Measurements from ENCODE around the gene FBXL15. TPM values are rescaled to one million over a fixed set of nuclear protein-coding genes. Genes with fewer than 3 reads are reported as not detected.

FBXL15 gene
- total RNA-seq, 1 experiment from 2014 or later: 11.0 TPM

DNA sequence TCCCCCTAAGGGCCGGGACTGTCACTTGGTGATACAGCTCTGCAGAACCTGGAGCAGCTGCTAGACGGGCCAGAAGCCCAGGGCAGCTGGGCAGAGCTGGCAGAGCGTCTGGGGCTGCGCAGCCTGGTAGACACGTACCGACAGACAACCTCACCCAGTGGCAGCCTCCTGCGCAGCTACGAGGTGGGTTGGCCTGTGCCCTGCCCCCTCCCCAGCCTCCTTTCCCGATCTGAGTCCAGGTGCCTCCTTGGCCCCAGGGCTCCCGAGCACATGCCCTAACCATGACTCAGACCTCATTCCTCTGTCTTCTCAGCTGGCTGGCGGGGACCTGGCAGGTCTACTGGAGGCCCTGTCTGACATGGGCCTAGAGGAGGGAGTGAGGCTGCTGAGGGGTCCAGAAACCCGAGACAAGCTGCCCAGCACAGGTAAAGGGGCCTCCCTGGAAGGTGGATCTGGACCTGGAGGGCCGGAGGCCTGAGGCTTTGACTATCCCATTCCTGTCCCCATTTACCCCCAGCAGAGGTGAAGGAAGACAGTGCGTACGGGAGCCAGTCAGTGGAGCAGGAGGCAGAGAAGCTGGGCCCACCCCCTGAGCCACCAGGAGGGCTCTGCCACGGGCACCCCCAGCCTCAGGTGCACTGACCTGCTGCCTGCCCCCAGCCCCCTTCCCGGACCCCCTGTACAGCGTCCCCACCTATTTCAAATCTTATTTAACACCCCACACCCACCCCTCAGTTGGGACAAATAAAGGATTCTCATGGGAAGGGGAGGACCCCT lies 18.7 kb upstream of the FBXL15 start:
- DNase-seq (ENCODE audit: low read depth in 1 of 2, low spot score in 2 of 2): peak in 1 of 2 experiments; percentile 26
- peaks cover 20% of the 10 kb centered on the region for H3K4me1 ChIP-seq (replicated peaks)
- no peaks in the 10 kb centered on the region; the same call in 1 of the 2 replicates for H3K9me3 ChIP-seq (replicated peaks)
- peak overlapping the region; percentile 67; the same call in 1 of the 2 replicates for H3K27ac ChIP-seq
- H3K4me3 ChIP-seq: no peak overlapping the region
- peaks cover 56% of the 10 kb centered on the region for H3K36me3 ChIP-seq
- H3K27me3 ChIP-seq (replicated peaks): no peaks in the 10 kb centered on the region; the same call in 1 of the 2 replicates

DNA sequence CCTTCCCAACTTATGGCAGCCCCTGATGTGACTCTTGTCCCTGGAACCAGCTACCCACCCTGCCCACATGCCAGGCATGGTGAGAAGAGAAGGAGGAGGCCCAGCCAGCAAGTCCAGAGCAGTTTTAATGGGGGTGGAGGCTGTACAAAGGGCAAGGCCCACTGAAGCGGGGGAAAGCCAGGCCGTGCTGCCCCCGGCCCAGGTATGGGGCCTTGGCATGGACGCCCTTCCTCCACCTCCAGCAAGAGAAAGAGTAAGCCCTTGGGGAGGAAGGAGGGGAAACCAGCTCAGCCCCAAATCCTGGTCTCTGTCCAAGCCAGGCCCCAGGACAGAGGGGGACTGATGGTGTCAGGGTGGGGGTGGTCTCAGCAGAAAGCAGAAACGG lies 18.1 kb upstream of the FBXL15 start:
- Histone ChIP-seq H3K36me3 (peaks cover 53% of the 10 kb centered on the region), H3K27ac (no peak overlapping the region), H3K9me3 (replicated peaks) (no peaks in the 10 kb centered on the region; the same call in 1 of the 2 replicates), H3K4me1 (replicated peaks) (peaks cover 20% of the 10 kb centered on the region), H3K27me3 (replicated peaks) (peaks cover 3% of the 10 kb centered on the region), H3K4me3 (no peak overlapping the region)
- no peak for DNase-seq (ENCODE audit: low read depth in 1 of 2, low spot score in 2 of 2)

DNA sequence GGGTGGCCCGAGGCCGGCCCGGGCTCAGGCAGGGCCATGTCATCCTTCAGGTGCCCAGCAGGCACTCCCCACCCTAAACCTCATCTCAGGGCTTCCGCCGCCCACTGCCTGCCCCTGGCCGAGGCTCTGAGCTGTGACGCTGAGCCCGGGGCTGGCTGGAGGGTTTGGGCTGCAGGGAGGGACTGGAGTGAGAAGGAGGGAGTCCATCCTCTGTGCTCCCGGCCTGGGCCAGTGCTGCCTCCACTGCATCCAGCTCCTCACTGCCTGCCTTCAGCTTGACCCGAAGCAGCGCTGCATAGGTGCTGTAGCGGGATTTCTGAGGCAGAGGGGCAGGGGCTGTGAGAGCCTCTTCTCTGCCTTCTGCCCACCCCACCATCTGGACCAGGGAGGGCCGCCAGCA lies 17.5 kb upstream of the FBXL15 start:
- H3K4me3 ChIP-seq: no peak overlapping the region
- H3K9me3 ChIP-seq (replicated peaks): no peaks in the 10 kb centered on the region; the same call in 1 of the 2 replicates
- no peak overlapping the region for H3K27ac ChIP-seq
- H3K36me3 ChIP-seq: peaks cover 47% of the 10 kb centered on the region
- DNase-seq (ENCODE audit: low read depth in 1 of 2, low spot score in 2 of 2): no peak
- peaks cover 20% of the 10 kb centered on the region for H3K4me1 ChIP-seq (replicated peaks)
- H3K27me3 ChIP-seq (replicated peaks): peaks cover 10% of the 10 kb centered on the region

DNA sequence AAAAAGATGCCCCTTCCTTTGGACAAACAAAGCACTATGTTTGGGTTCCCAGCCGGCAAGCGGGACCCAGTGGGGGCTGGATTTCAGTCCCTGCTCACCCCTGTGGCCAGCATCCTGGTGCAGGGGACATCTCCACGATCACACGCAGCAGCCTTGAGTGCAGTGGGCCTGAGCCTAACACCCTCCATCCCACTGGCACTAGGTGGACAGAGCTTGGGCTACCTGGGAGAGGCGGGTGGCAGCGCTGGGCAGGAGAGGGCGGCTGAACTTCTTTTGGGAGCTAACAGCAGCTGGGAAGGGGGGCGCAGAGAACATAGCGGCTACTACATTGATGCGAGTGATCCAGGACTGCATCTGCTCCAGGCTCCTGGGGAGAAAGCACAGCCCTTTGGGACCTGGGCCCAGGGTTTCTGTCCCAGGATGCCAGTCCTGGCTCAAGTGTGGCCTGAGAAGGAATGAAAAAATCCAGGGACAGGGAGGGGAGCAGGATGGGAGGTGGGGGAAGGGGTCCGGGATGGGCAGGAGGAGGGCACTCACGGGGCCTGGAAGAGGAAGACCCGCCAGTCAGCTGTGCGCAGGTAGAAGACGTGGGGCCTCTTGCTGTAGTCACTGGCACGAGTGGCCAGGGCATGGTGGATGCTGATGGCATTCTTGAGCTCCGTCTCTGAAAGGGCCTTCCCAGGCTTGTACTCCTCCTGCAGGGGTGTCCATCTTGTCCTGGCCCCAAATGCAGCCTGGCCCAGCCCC lies 16.1 kb upstream of the FBXL15 start:
- Histone ChIP-seq H3K4me3 (no peak overlapping the region), H3K4me1 (replicated peaks) (peaks cover 21% of the 10 kb centered on the region), H3K27me3 (replicated peaks) (peaks cover 22% of the 10 kb centered on the region), H3K9me3 (replicated peaks) (no peaks in the 10 kb centered on the region), H3K27ac (no peak overlapping the region), H3K36me3 (peaks cover 33% of the 10 kb centered on the region)
- no peak for DNase-seq (ENCODE audit: low read depth in 1 of 2, low spot score in 2 of 2)

DNA sequence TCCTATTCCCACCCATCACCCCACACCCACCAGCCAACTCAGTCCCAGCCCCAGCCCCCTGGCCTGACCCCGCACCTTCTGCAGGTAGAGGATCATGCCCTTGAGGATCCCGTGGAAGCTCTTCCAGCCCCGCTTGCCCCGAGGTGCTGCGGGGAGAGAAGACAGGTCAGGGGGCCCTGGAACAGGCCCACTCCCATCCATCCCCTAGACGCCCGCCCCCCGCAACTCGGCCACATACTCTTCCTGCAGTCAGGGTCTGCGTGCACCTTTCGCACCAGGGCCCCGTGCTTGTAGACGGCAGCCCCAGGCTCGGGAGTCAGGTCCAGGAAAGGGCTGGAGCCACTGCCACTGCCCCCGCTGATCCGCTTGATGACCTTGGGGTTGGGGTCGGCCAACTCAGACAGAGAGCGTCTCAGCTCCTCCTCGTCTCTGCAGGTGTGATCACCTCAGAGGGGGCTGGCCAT lies 15.5 kb upstream of the FBXL15 start:
- peaks cover 28% of the 10 kb centered on the region for H3K27me3 ChIP-seq (replicated peaks)
- H3K9me3 ChIP-seq (replicated peaks): no peaks in the 10 kb centered on the region
- H3K36me3 ChIP-seq: peaks cover 27% of the 10 kb centered on the region
- no peak overlapping the region for H3K27ac ChIP-seq
- no peak overlapping the region for H3K4me3 ChIP-seq
- H3K4me1 ChIP-seq (replicated peaks): peaks cover 16% of the 10 kb centered on the region
- DNase-seq (ENCODE audit: low read depth in 1 of 2, low spot score in 2 of 2): no peak

DNA sequence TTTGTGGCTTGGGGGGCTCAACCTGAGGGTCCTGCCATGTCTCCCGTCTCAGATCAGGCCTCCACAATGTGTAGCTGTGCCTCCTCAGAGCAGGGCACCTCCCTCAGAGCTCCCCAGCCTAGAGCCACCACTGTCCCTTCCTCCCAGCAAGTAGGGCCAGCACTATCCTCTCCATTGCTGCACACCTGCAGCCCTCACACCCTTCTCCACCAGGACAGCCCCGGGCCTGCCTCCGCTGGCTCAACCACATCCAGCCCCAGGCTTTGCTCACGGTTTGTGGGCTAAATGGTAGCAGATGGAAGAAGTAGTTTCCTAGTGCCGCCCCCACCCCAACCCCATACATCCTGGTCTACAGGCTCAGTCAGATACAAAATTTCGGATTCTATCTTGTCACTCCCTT lies 15.0 kb upstream of the FBXL15 start:
- Histone ChIP-seq H3K27me3 (replicated peaks) (peaks cover 33% of the 10 kb centered on the region), H3K4me3 (no peak overlapping the region), H3K27ac (no peak overlapping the region), H3K9me3 (replicated peaks) (no peaks in the 10 kb centered on the region), H3K4me1 (replicated peaks) (peaks cover 16% of the 10 kb centered on the region), H3K36me3 (peaks cover 22% of the 10 kb centered on the region)
- no peak for DNase-seq (ENCODE audit: low read depth in 1 of 2, low spot score in 2 of 2)

DNA sequence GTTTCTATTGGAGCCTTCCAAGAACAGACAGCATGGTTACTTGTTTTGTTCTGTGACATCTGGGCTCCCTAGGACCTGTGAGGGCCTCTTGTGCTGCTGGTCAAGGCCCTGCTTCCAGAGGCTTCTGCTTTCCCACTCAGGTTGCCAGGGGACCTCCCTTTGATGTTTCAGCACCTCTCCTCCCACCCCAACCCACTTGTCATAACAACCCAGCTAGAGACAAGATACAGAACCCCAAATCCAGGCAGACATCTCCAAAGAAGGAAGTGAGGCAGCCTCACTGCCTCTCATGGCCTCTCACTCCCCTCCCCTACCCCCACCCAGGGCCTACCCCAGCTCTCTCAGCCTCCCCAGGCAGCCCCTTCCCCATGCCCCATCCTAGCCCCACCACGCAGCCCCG lies 13.8 kb upstream of the FBXL15 start:
- Histone ChIP-seq H3K36me3 (peaks cover 10% of the 10 kb centered on the region), H3K27ac (no peak overlapping the region), H3K27me3 (replicated peaks) (peaks cover 44% of the 10 kb centered on the region), H3K9me3 (replicated peaks) (no peaks in the 10 kb centered on the region), H3K4me3 (no peak overlapping the region), H3K4me1 (replicated peaks) (peaks cover 12% of the 10 kb centered on the region)
- DNase-seq (ENCODE audit: low read depth in 1 of 2, low spot score in 2 of 2): no peak

DNA sequence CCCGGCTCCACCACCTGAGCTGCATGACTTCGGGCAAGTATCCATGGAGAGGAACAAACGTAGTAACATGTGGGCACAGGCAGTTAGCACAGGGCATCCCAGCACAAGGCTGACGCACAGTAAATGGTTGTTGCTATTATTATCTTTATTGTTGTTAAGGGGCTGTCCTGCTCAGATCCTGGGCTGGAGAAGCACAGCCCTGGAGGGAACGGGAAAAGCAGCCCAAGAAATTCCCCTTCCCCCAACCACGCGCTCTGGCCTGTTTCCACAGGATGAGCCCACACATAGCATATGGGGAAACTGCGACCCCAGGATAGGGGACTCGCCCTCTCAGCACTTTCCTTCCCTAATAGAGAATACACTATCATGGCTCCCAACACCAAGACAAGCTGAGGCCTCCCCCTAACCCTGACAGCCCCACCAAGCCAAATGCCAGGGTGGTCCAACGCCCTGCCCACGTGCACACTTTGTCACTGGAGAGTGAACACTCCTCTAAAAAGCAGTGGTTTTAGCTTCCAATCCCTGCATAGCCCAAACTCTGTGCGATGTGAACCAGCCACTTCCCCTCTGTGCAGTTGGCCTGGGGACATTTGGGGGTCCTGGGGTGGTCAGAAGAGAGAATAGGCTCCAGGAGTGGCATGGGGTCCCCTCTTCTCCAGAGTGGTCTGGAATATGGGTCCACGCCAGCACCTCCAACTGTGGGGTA lies 13.1 kb upstream of the FBXL15 start:
- H3K9me3 ChIP-seq (replicated peaks): no peaks in the 10 kb centered on the region
- H3K27me3 ChIP-seq (replicated peaks): peaks cover 52% of the 10 kb centered on the region
- H3K27ac ChIP-seq: no peak overlapping the region
- H3K4me3 ChIP-seq: no peak overlapping the region
- H3K36me3 ChIP-seq: peaks cover 5% of the 10 kb centered on the region; the same call in 1 of the 2 replicates
- DNase-seq (ENCODE audit: low read depth in 1 of 2, low spot score in 2 of 2): no peak
- H3K4me1 ChIP-seq (replicated peaks): peaks cover 8% of the 10 kb centered on the region

DNA sequence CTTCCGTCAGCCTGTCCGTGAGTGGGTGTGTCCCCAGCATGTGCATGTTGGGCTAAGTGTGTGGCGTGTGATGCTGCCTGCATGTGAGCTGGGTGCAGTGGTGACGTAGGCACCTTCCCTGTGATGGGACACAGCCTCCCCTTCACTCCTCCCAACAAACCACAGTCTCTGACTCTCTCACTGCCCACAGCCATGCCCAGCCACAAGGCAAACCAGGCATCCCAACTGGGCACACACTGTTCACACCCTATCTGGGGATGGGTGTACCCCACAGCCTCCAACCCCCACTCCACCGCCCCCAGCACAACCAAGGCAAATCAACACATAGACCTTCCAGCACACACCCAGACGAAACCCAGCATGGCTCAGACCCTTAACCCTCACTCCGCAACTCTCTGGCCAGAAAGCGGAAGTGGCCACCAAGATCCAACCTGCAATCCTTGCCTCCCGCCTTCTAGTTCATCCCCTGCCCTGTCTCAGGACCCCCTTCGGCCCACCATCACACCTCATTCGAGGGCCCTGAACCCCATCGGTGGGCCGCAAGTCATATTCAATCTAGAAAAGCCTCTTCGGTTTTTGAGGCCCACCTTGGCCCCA lies 12.4 kb upstream of the FBXL15 start:
- Histone ChIP-seq H3K36me3 (0 out of 2 replicates have a peak, but pooled peaks cover 2% of the 10 kb centered on the region), H3K27ac (no peak overlapping the region), H3K4me1 (replicated peaks) (peaks cover 8% of the 10 kb centered on the region), H3K9me3 (replicated peaks) (no peaks in the 10 kb centered on the region), H3K4me3 (peak overlapping the region; percentile 28; the same call in 1 of the 2 replicates), H3K27me3 (replicated peaks) (peaks cover 59% of the 10 kb centered on the region)
- DNase-seq (ENCODE audit: low read depth in 1 of 2, low spot score in 2 of 2): no peak

DNA sequence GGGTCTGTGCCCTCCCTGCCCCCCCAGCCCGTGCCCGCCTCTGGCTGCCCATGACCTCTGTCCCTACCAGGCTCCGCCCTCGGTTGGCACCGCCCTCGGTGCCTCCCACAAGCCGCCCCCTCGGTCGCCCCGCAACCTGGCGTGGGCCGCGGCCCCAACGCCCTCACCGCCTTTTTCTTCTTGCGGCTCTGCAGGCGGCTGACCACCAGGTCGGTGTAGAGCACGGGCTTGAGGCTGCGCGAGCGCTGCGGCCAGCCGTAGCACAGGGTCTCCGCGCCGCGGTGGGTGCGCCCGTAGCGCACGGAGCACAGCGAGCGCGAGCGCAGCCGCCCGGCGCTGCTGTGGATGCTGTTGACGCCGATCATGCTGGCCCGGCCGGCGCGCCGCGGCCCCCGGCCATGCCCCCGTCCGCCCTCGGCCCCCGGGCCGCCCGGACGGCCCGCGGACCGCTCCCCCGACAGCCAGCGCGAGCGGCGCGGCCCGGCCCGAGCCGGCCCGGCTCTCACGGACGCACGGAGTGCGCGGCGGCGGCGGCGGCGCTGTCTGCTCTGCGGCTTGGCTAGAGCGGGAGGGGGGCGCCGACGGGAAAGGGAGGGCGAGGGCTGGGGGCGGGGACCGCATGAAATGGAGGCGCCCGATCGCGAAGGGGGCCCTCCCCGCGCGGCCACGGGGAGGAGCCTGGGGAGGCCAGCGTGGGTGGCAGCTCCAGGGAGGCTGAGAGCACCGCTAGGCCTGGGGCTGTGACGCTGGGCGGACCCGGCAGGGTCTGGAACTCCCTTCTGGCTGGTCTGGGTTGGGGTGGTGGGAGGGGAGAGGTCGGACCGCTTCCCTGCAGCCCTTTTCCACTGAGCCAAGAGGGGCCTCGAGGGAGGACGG lies 11.7 kb upstream of the FBXL15 start:
- Histone ChIP-seq H3K27me3 (replicated peaks) (peaks cover 66% of the 10 kb centered on the region), H3K4me3 (peak overlapping the region; percentile 28)
- DNase-seq (ENCODE audit: low read depth in 1 of 2, low spot score in 2 of 2): no peak

DNA sequence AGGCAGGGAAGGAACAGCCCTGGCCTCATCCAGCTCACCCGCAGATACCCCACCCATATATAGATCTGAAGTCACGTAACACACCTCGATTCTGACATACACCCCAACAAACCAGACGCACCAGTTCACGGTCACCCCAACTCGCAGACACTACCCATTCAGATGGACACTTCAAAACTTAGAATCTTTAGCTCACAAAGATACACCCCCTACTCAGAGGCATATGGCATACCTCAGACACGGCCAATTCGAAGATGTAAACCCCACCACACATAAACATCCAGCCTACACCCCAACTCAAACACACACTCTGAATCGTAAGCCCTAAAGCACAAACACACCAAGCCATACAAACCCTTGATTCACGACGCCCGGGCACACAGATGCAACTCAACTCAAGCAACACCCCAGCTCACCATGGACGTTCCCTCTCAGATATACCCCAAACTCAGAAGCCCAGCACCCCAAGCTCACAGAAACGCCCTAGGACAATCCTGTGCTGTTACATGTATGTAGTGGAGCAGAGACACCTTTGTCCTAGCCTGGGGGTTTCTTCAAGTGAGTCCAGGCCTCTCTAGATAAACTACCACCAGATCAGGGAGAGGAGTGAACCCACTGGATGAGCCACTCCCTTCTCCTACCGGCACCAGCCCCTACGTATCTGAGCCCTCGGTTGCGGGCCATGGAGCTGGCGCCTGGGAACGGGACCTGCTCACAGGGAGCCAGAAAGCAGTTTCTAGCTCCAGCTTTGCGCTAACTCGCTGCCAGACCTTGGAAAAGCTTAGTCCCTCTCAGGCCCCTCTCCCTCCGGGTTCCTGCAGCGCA lies 10.8 kb upstream of the FBXL15 start:
- no peak overlapping the region for H3K4me3 ChIP-seq
- H3K27me3 ChIP-seq (replicated peaks): peaks cover 68% of the 10 kb centered on the region
- no peaks in the 10 kb centered on the region for H3K9me3 ChIP-seq (replicated peaks)
- H3K36me3 ChIP-seq: no peaks in the 10 kb centered on the region
- DNase-seq (ENCODE audit: low read depth in 1 of 2, low spot score in 2 of 2): no peak
- H3K4me1 ChIP-seq (replicated peaks): peaks cover 8% of the 10 kb centered on the region
- no peak overlapping the region for H3K27ac ChIP-seq

More for the DNA sequence above, 11.7 kb upstream of the FBXL15 start:
- peaks cover 8% of the 10 kb centered on the region for H3K4me1 ChIP-seq (replicated peaks)
- H3K27ac ChIP-seq: no peak overlapping the region
- no peaks in the 10 kb centered on the region for H3K36me3 ChIP-seq
- H3K9me3 ChIP-seq (replicated peaks): no peaks in the 10 kb centered on the region

Data from SJSA1 (cell line).